Measurements from ENCODE around the gene ZC3H8.
"Not testable (repeated sequence)": the region's sequence is repeated elsewhere in the genome, so short reads cannot be mapped to it uniquely, and the experiment has no call there.

DNA sequence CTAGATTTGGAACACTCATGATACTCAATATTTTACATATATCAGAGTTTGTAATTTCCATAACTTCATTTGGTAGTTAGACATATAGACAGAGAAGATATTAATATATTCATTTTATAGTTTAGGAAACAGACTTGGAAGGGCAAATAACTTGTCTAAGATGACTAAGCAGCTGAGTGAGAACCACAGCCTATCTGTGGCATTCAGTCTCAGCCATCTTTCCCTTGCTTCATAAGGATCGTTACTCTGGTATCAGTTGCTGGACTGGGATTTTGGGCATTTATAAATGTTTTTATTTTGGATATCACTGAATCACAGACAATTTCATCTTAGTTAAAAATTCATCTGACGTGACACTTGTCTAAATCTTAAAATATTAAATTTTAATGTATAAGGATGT is 28.7 kb upstream of the ZC3H8 start:
- TF ChIP-seq POLR2A (IDR thresholded peaks at IDR 0.05; ENCODE audit: low read length); HOXB5 (CRISPR knock-in tag; IDR thresholded peaks at IDR 0.05); RNF2 (IDR thresholded peaks at IDR 0.05; ENCODE audit: borderline replicate concordance, low read depth): not testable (repeated sequence)
- TF ChIP-seq, protein P1, sequence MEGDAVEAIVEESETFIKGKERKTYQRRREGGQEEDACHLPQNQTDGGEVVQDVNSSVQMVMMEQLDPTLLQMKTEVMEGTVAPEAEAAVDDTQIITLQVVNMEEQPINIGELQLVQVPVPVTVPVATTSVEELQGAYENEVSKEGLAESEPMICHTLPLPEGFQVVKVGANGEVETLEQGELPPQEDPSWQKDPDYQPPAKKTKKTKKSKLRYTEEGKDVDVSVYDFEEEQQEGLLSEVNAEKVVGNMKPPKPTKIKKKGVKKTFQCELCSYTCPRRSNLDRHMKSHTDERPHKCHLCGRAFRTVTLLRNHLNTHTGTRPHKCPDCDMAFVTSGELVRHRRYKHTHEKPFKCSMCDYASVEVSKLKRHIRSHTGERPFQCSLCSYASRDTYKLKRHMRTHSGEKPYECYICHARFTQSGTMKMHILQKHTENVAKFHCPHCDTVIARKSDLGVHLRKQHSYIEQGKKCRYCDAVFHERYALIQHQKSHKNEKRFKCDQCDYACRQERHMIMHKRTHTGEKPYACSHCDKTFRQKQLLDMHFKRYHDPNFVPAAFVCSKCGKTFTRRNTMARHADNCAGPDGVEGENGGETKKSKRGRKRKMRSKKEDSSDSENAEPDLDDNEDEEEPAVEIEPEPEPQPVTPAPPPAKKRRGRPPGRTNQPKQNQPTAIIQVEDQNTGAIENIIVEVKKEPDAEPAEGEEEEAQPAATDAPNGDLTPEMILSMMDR (IDR thresholded peaks at IDR 0.05) = not testable (repeated sequence)
- TF ChIP-seq, protein P2, sequence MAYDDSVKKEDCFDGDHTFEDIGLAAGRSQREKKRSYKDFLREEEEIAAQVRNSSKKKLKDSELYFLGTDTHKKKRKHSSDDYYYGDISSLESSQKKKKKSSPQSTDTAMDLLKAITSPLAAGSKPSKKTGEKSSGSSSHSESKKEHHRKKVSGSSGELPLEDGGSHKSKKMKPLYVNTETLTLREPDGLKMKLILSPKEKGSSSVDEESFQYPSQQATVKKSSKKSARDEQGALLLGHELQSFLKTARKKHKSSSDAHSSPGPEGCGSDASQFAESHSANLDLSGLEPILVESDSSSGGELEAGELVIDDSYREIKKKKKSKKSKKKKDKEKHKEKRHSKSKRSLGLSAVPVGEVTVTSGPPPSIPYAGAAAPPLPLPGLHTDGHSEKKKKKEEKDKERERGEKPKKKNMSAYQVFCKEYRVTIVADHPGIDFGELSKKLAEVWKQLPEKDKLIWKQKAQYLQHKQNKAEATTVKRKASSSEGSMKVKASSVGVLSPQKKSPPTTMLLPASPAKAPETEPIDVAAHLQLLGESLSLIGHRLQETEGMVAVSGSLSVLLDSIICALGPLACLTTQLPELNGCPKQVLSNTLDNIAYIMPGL (CRISPR knock-in tag; IDR thresholded peaks at IDR 0.05; ENCODE audit: borderline replicate concordance) = not testable (repeated sequence)
- TF ChIP-seq, protein P3, sequence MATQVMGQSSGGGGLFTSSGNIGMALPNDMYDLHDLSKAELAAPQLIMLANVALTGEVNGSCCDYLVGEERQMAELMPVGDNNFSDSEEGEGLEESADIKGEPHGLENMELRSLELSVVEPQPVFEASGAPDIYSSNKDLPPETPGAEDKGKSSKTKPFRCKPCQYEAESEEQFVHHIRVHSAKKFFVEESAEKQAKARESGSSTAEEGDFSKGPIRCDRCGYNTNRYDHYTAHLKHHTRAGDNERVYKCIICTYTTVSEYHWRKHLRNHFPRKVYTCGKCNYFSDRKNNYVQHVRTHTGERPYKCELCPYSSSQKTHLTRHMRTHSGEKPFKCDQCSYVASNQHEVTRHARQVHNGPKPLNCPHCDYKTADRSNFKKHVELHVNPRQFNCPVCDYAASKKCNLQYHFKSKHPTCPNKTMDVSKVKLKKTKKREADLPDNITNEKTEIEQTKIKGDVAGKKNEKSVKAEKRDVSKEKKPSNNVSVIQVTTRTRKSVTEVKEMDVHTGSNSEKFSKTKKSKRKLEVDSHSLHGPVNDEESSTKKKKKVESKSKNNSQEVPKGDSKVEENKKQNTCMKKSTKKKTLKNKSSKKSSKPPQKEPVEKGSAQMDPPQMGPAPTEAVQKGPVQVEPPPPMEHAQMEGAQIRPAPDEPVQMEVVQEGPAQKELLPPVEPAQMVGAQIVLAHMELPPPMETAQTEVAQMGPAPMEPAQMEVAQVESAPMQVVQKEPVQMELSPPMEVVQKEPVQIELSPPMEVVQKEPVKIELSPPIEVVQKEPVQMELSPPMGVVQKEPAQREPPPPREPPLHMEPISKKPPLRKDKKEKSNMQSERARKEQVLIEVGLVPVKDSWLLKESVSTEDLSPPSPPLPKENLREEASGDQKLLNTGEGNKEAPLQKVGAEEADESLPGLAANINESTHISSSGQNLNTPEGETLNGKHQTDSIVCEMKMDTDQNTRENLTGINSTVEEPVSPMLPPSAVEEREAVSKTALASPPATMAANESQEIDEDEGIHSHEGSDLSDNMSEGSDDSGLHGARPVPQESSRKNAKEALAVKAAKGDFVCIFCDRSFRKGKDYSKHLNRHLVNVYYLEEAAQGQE (IDR thresholded peaks at IDR 0.05) = not testable (repeated sequence)

Measured in A549 (cell line).